ENCODE results near the gene TRIM56. TPM values are rescaled to one million over a fixed set of nuclear protein-coding genes. Genes with fewer than 3 reads are reported as not detected.

Gene TRIM56
- total RNA-seq, 4 donors from 2014 or later = 12.1 to 19.6 (median 13.6) TPM

GRCh38 chr7:101137651-101138212, 52.5 kb downstream of the TRIM56 start:
- Histone ChIP-seq H3K4me3 (peak overlapping the region in 1 of 4 donors; percentile 55), H3K4me1 (peaks cover 0 to 36% (median 14%) of the 10 kb centered on the region in 3 donors)
- intact Hi-C loops (cut with DNase I) = no loop called here

DNA sequence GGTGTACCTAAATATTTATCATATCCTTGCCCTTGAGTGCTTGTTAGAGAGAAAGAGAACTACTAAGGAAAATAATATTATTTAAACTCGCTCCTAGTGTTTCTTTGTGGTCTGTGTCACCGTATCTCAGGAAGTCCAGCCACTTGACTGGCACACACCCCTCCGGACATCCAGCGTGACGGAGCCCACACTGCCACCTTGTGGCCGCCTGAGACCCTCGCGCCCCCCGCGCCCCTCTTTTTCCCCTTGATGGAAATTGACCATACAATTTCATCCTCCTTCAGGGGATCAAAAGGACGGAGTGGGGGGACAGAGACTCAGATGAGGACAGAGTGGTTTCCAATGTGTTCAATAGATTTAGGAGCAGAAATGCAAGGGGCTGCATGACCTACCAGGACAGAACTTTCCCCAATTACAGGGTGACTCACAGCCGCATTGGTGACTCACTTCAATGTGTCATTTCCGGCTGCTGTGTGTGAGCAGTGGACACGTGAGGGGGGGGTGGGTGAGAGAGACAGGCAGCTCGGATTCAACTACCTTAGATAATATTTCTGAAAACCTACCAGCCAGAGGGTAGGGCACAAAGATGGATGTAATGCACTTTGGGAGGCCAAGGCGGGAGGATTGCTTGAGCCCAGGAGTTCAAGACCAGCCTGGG, 53.1 kb downstream of the TRIM56 start:
- 4% methylated on average over 10 to 11 of the region's 16 CpGs for WGBS, 2 donors
- TF ChIP-seq, protein P1, sequence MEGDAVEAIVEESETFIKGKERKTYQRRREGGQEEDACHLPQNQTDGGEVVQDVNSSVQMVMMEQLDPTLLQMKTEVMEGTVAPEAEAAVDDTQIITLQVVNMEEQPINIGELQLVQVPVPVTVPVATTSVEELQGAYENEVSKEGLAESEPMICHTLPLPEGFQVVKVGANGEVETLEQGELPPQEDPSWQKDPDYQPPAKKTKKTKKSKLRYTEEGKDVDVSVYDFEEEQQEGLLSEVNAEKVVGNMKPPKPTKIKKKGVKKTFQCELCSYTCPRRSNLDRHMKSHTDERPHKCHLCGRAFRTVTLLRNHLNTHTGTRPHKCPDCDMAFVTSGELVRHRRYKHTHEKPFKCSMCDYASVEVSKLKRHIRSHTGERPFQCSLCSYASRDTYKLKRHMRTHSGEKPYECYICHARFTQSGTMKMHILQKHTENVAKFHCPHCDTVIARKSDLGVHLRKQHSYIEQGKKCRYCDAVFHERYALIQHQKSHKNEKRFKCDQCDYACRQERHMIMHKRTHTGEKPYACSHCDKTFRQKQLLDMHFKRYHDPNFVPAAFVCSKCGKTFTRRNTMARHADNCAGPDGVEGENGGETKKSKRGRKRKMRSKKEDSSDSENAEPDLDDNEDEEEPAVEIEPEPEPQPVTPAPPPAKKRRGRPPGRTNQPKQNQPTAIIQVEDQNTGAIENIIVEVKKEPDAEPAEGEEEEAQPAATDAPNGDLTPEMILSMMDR (IDR thresholded peaks at IDR 0.05) = peak; percentile 58 to 81 (median 68)
- TF ChIP-seq POLR2A (IDR thresholded peaks at IDR 0.05) = no peak

More at GRCh38 chr7:101137651-101138212, 52.5 kb downstream of the TRIM56 start:
- Histone ChIP-seq H3K9me3 (no peaks in the 10 kb centered on the region), H3K27me3 (no peaks in the 10 kb centered on the region), H3K36me3 (peaks cover 0 to 18% (median 0%) of the 10 kb centered on the region in 3 donors), H3K27ac (peak overlapping the region; percentile 35 to 78 (median 74))
- WGBS, 2 donors = 80 to 90% methylated on average over 6 to 9 of the region's 9 CpGs
- no peak for TF ChIP-seq POLR2A (IDR thresholded peaks at IDR 0.05)
- TF ChIP-seq, protein P1 (IDR thresholded peaks at IDR 0.05) = no peak
- no peak for DNase-seq

GRCh38 chr7:101140339-101140699, 55.0 kb downstream of the TRIM56 start:
- intact Hi-C loops (cut with DNase I) = loop anchor here (10.0 kb wide), 1 partner anchor 144 kb away; no protein-coding TSS in a partner anchor
- no peak for TF ChIP-seq POLR2A (IDR thresholded peaks at IDR 0.05)
- TF ChIP-seq, protein P1 (IDR thresholded peaks at IDR 0.05) = no peak

More for the DNA sequence above, 53.1 kb downstream of the TRIM56 start:
- peaks cover 0 to 36% (median 14%) of the 10 kb centered on the region in 3 donors for H3K4me1 ChIP-seq
- H3K27ac ChIP-seq = peak overlapping the region; percentile 35 to 78 (median 74)
- peak overlapping the region in 2 of 4 donors; percentile 13 to 55 for H3K4me3 ChIP-seq
- peaks cover 0 to 18% (median 0%) of the 10 kb centered on the region in 3 donors for H3K36me3 ChIP-seq
- peak; percentile 20 for DNase-seq
- no peaks in the 10 kb centered on the region for H3K9me3 ChIP-seq
- intact Hi-C loops (cut with DNase I) = no loop called here
- H3K27me3 ChIP-seq = no peaks in the 10 kb centered on the region

DNA sequence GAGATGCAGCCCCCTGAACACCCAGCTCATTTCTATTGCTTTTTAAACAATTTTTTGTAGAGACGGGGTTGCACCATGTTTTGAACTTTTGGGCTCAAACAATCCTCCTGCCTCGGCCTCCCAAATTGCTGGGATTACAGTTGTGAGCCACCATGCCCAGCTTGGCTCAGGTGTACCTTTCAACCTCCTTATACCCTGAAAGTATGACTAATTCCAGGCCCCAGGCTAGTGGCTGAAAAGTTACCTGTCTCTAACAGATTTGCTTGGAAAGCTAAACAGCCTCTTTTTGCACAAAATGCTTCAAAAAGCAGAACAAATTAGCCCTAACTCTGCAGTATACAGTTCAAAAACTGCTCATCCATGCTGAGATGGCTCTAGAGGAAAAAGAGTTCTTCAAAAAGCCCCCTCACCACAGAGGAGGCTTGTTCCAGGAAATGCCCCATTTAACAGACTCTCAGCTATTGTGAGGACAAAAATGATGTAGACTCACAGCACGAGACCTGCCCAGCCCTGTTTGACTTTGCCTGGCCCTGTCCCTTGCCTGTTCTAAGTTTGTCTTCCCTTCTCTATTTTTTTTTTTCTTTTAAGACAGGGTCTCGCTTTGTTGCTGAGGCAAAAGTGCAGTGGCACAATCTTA, 55.6 kb downstream of the TRIM56 start:
- WGBS, 2 donors = 38 to 57% methylated on average over 4 of the region's 4 CpGs
- H3K4me3 ChIP-seq = no peak overlapping the region
- H3K4me1 ChIP-seq = peaks cover 0 to 43% (median 14%) of the 10 kb centered on the region in 3 donors
- TF ChIP-seq, protein P1 (IDR thresholded peaks at IDR 0.05) = no peak
- TF ChIP-seq POLR2A (IDR thresholded peaks at IDR 0.05) = no peak
- no peak for DNase-seq
- peaks cover 0 to 12% (median 0%) of the 10 kb centered on the region in 3 donors for H3K36me3 ChIP-seq
- H3K27me3 ChIP-seq = peaks cover 0 to under 1% (median 0%) of the 10 kb centered on the region in 4 donors
- intact Hi-C loops (cut with DNase I) = loop anchor here (10.0 kb wide), 1 partner anchor 144 kb away; no protein-coding TSS in a partner anchor
- no peaks in the 10 kb centered on the region for H3K9me3 ChIP-seq
- H3K27ac ChIP-seq = peak overlapping the region in 2 of 4 donors; percentile 19 to 21

More at GRCh38 chr7:101140339-101140699, 55.0 kb downstream of the TRIM56 start:
- Histone ChIP-seq H3K9me3 (no peaks in the 10 kb centered on the region), H3K27me3 (no peaks in the 10 kb centered on the region), H3K4me1 (peaks cover 0 to 43% (median 14%) of the 10 kb centered on the region in 3 donors), H3K27ac (peak overlapping the region in 1 of 4 donors; percentile 19), H3K36me3 (peaks cover 0 to 18% (median 0%) of the 10 kb centered on the region in 3 donors), H3K4me3 (no peak overlapping the region)
- no peak for DNase-seq
- 36 to 61% methylated on average over 3 of the region's 3 CpGs for WGBS, 2 donors

Other genes starting within 250 kb of the TRIM56 start
- 10 to 100 TPM in 3 of 4 donors, 1 to 10 TPM in 1; 9.9 to 19.6 (median 17.3) TPM for gene SLC12A9, start 232.8 kb upstream of the TRIM56 start, total RNA-seq
- gene TRIP6, start 218.1 kb upstream of the TRIM56 start, total RNA-seq = 100 to 1,000 TPM in 2 of 4 donors, 10 to 100 TPM in 2; 81.4 to 109 (median 93.7) TPM
- gene SRRT, start 210.4 kb upstream of the TRIM56 start, total RNA-seq = 10 to 100 TPM; 53.8 to 91.0 (median 68.4) TPM
- 1 to 10 TPM; 1.3 to 8.4 (median 5.5) TPM for gene UFSP1, start 195.8 kb upstream of the TRIM56 start, total RNA-seq
- 1 to 10 TPM in 3 of 4 donors, under 1 TPM in 1; 0.22 to 1.5 (median 1.3) TPM for gene ACHE, start 189.6 kb upstream of the TRIM56 start, total RNA-seq
- under 1 TPM in 1 of 4 donors, not detected in 3; under 0.01 TPM for gene MUC3A, start 135.9 kb upstream of the TRIM56 start, total RNA-seq
- under 1 TPM in 1 of 4 donors, not detected in 3; 0.11 TPM for gene MUC12, start 115.9 kb upstream of the TRIM56 start, total RNA-seq
- not detected for gene MUC17, start 65.4 kb upstream of the TRIM56 start, total RNA-seq
- gene SERPINE1, start 41.6 kb downstream of the TRIM56 start, total RNA-seq = 1 to 10 TPM; 1.1 to 4.8 (median 3.1) TPM
- gene AP1S1, start 69.0 kb downstream of the TRIM56 start, total RNA-seq = 100 to 1,000 TPM in 1 of 4 donors, 10 to 100 TPM in 3; 42.7 to 144 (median 64.3) TPM
- gene VGF, start 80.1 kb downstream of the TRIM56 start, total RNA-seq = not detected
- not detected for gene NAT16, start 94.8 kb downstream of the TRIM56 start, total RNA-seq
- not detected for gene MOGAT3, start 115.6 kb downstream of the TRIM56 start, total RNA-seq
- gene PLOD3, start 132.1 kb downstream of the TRIM56 start, total RNA-seq = 10 to 100 TPM in 2 of 4 donors, 1 to 10 TPM in 2; 2.5 to 14.5 (median 9.7) TPM
- 10 to 100 TPM; 51.3 to 87.9 (median 64.4) TPM for gene ZNHIT1, start 132.7 kb downstream of the TRIM56 start, total RNA-seq
- gene CLDN15, start 152.3 kb downstream of the TRIM56 start, total RNA-seq = 1 to 10 TPM; 3.1 to 6.7 (median 4.2) TPM
- 100 to 1,000 TPM; 127 to 233 (median 145) TPM for gene FIS1, start 159.6 kb downstream of the TRIM56 start, total RNA-seq
- 10 to 100 TPM in 2 of 4 donors, 1 to 10 TPM in 2; 5.8 to 13.5 (median 9.5) TPM for gene IFT22, start 236.3 kb downstream of the TRIM56 start, total RNA-seq